Liver (tissue), 9 donors: Measurements from ENCODE around the gene SLC17A9. TPM values are rescaled to one million over a fixed set of nuclear protein-coding genes. Genes with fewer than 3 reads are reported as not detected.

Source experiments
- DNase-seq: peaks from one replicate; pipeline ENCODE4 v3.0.0-alpha.2; 2017; ENCODE audit warnings: low spot score
- H3K27ac ChIP-seq, 2 donors: one replicate each; pipeline ENCODE4 v1.7.0; 2013; ENCODE audit warnings: inconsistent platforms in 2 of 2, low read length in 2 of 2, control low read depth in 1 of 2, low read depth in 1 of 2, mild to moderate bottlenecking in 1 of 2
- H3K27me3 ChIP-seq, 4 donors: one replicate each; pipeline versions ENCODE4 v1.6.1 to v1.7.0; 2013; ENCODE audit warnings: low read length in 3 of 4, inconsistent platforms in 1 of 4, mild to moderate bottlenecking in 1 of 4, moderate library complexity in 1 of 4; ENCODE audit not compliant: control insufficient read depth in 4 of 4, insufficient read depth in 4 of 4
- H3K36me3 ChIP-seq, 4 donors: one replicate each; pipeline versions ENCODE4 v1.6.1 to v1.7.0; 2013; ENCODE audit warnings: low read length in 3 of 4, mild to moderate bottlenecking in 3 of 4, low read depth in 1 of 4, moderate library complexity in 1 of 4; ENCODE audit not compliant: control insufficient read depth in 4 of 4, insufficient read depth in 3 of 4
- H3K4me1 ChIP-seq, 4 donors: one replicate each; pipeline versions ENCODE4 v1.6.1 to v1.7.0; 2013; ENCODE audit warnings: low read length in 3 of 4, mild to moderate bottlenecking in 3 of 4, moderate library complexity in 1 of 4; ENCODE audit not compliant: control insufficient read depth in 4 of 4, insufficient read depth in 4 of 4
- H3K4me3 ChIP-seq, 3 donors: one replicate each; pipeline versions ENCODE4 v1.6.1 to v1.7.0; 2013; ENCODE audit warnings: low read length in 3 of 3, control low read depth in 1 of 3, low read depth in 1 of 3, mild to moderate bottlenecking in 1 of 3
- H3K9ac ChIP-seq, 2 donors: one replicate each; pipeline ENCODE4 v1.7.0; 2013; ENCODE audit warnings: low read length in 2 of 2, mild to moderate bottlenecking in 2 of 2, moderate library complexity in 2 of 2, control low read depth in 1 of 2, low read depth in 1 of 2
- H3K9me3 ChIP-seq, 4 donors: one replicate each; pipeline versions ENCODE4 v1.6.1 to v1.7.0; 2013; ENCODE audit warnings: low read length in 3 of 4; ENCODE audit not compliant: control insufficient read depth in 4 of 4
- EGR1 ChIP-seq, 2 donors: IDR thresholded peaks; 2 replicates each; pipeline ENCODE4 v1.6.1; 2016 to 2018; ENCODE audit warnings: antibody characterized with exemption in 2 of 2, low read depth in 2 of 2
- FOXA1 ChIP-seq: IDR thresholded peaks from 2 replicates; pipeline ENCODE4 v1.6.1; 2016; ENCODE audit warnings: antibody characterized with exemption
- FOXA2 ChIP-seq: IDR thresholded peaks from 2 replicates; pipeline ENCODE4 v1.6.1; 2016; ENCODE audit warnings: antibody characterized with exemption
- GABPA ChIP-seq, 2 donors: IDR thresholded peaks in 1 of 2; conservative IDR thresholded peaks in 1 of 2; 2 replicates each; pipeline ENCODE4 v1.6.1; 2016; ENCODE audit warnings: antibody characterized with exemption in 2 of 2, mild to moderate bottlenecking in 1 of 2, moderate library complexity in 1 of 2
- HNF4A ChIP-seq, 2 donors: conservative IDR thresholded peaks; 2 replicates each; pipeline ENCODE4 v1.6.1; 2016; ENCODE audit warnings: antibody characterized with exemption in 2 of 2, mild to moderate bottlenecking in 2 of 2
- HNF4G ChIP-seq: IDR thresholded peaks from 2 replicates; pipeline ENCODE4 v1.6.1; 2016; ENCODE audit warnings: antibody characterized with exemption
- JUND ChIP-seq, 2 donors: IDR thresholded peaks; 2 replicates each; pipeline ENCODE4 v1.6.1; 2016; ENCODE audit warnings: antibody characterized with exemption in 2 of 2
- NR2F2 ChIP-seq: IDR thresholded peaks from 2 replicates; pipeline ENCODE4 v1.6.1; 2016; ENCODE audit warnings: antibody characterized with exemption
- RAD21 ChIP-seq, 2 donors: IDR thresholded peaks; 2 replicates each; pipeline ENCODE4 v1.6.1; 2016; ENCODE audit warnings: antibody characterized with exemption in 2 of 2, mild to moderate bottlenecking in 2 of 2
- RXRA ChIP-seq, 2 donors: IDR thresholded peaks; 2 replicates each; pipeline ENCODE4 v1.6.1; 2017 to 2018; ENCODE audit warnings: antibody characterized with exemption in 2 of 2, mild to moderate bottlenecking in 1 of 2
- SP1 ChIP-seq: IDR thresholded peaks from 2 replicates; pipeline ENCODE4 v1.6.1; 2018; ENCODE audit warnings: antibody characterized with exemption, mild to moderate bottlenecking
- TAF1 ChIP-seq: conservative IDR thresholded peaks from 2 replicates; pipeline ENCODE4 v1.6.1; 2016; ENCODE audit warnings: antibody characterized with exemption, mild to moderate bottlenecking
- YY1 ChIP-seq: IDR thresholded peaks from 2 replicates; pipeline ENCODE4 v1.6.1; 2016; ENCODE audit warnings: antibody characterized with exemption, mild to moderate bottlenecking
- WGBS: extraction: QIAGEN DNeasy Blood & Tissue Kit; methylation state at CpG from one replicate; pipeline ENCODE4 v1.1.7; 2013; 5-methylcytosine and 5-hydroxymethylcytosine counted together
- polyA plus RNA-seq, 2 donors: library from polyadenylated mRNA; stranded (reverse) in 1 of 2; unstranded in 1 of 2; fragments of 200-250 nt in 1 of 2; fragments of >200 nt in 1 of 2; fragmentation: Nextera tagmentation in 1 of 2; extraction: Ambion mirVana in 1 of 2; gene quantifications; one replicate each; pipeline versions ENCODE4 v1.2.1 to v1.2.3, GENCODE V29; 2013 to 2015
- total RNA-seq, 2 donors: library from RNA; depleted of rRNA; stranded (reverse); fragments of >200 nt; gene quantifications; one replicate each; pipeline ENCODE4 v1.2.3, GENCODE V29; 2014
- TF ChIP-seq, protein P1 (sequence below): IDR thresholded peaks from 2 replicates; pipeline ENCODE4 v1.6.1; 2016; ENCODE audit warnings: antibody characterized with exemption
- TF ChIP-seq, protein P2 (sequence below): IDR thresholded peaks from 2 replicates; pipeline ENCODE4 v1.6.1; 2016; ENCODE audit warnings: antibody characterized with exemption
- TF ChIP-seq, protein P3 (sequence below): IDR thresholded peaks from 2 replicates; pipeline ENCODE4 v1.6.1; 2016; ENCODE audit warnings: antibody characterized with exemption
- TF ChIP-seq, protein P4 (sequence below): fragments of 150-350 bp; IDR thresholded peaks from 2 replicates; pipeline ENCODE4 v1.5.1; 2017; ENCODE audit warnings: improper control_type of control experiment, low read depth, low read length; ENCODE audit not compliant: missing input control
- TF ChIP-seq, protein P5 (sequence below): IDR thresholded peaks from 2 replicates; pipeline ENCODE4 v1.6.1; 2016; ENCODE audit warnings: antibody characterized with exemption, mild to moderate bottlenecking
- donor health status: healthy.
- donor health status: healthy.
- donor health status: healthy.
- donor health status: healthy.
- donor health status: healthy.

The SLC17A9 gene
- total and polyA plus RNA-seq, 4 donors: 16.0 to 138 (median 64.6) TPM

DNA sequence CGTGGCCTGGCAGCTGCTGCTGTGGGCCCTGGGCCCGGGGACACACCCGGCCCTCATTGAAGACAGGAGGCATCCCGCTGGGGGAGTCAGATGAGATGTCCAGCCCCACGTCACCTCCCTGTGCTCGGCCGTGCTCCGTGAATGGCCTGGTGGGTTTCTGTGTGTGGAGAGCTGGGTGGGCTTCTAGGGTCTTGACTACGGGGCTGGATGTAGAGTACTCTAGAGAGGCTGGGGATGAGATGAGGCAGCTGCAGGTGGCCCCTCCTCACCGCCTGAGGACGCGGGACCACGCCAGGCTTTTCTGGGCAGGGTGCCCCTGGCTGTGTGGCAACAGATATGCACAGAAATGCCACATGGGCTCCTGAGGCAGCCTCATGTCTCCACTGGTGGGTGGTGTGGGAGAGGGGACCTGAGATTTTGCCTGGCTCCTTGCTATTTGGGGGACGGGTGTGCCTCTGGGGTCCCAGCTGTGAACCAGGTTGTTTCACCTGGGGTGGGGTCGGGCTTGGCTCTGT, 62.7 kb downstream of the SLC17A9 start:
- WGBS: 55% methylated on average over 15 of the region's 15 CpGs
- peaks cover 0 to 4% (median 0%) of the 10 kb centered on the region in 4 donors for H3K4me1 ChIP-seq
- no peak overlapping the region for H3K4me3 ChIP-seq
- no peak overlapping the region for H3K27ac ChIP-seq
- H3K27me3 ChIP-seq: peaks cover 3 to 13% (median 5%) of the 10 kb centered on the region in 4 donors
- TF ChIP-seq, protein P1, sequence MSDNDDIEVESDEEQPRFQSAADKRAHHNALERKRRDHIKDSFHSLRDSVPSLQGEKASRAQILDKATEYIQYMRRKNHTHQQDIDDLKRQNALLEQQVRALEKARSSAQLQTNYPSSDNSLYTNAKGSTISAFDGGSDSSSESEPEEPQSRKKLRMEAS: no peak
- no peak for TF ChIP-seq JUND (IDR thresholded peaks at IDR 0.05)
- TF ChIP-seq EGR1 (IDR thresholded peaks at IDR 0.05; ENCODE audit: low read depth in 2 of 2): no peak
- TF ChIP-seq HNF4G: no peak
- TF ChIP-seq GABPA (IDR thresholded peaks at IDR 0.05 in 1 of 2, conservative IDR thresholded peaks at IDR 0.05 in 1 of 2): no peak
- TF ChIP-seq, protein P2, sequence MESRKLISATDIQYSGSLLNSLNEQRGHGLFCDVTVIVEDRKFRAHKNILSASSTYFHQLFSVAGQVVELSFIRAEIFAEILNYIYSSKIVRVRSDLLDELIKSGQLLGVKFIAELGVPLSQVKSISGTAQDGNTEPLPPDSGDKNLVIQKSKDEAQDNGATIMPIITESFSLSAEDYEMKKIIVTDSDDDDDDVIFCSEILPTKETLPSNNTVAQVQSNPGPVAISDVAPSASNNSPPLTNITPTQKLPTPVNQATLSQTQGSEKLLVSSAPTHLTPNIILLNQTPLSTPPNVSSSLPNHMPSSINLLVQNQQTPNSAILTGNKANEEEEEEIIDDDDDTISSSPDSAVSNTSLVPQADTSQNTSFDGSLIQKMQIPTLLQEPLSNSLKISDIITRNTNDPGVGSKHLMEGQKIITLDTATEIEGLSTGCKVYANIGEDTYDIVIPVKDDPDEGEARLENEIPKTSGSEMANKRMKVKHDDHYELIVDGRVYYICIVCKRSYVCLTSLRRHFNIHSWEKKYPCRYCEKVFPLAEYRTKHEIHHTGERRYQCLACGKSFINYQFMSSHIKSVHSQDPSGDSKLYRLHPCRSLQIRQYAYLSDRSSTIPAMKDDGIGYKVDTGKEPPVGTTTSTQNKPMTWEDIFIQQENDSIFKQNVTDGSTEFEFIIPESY: no peak
- TF ChIP-seq RAD21 (IDR thresholded peaks at IDR 0.05): no peak
- TF ChIP-seq, protein P3, sequence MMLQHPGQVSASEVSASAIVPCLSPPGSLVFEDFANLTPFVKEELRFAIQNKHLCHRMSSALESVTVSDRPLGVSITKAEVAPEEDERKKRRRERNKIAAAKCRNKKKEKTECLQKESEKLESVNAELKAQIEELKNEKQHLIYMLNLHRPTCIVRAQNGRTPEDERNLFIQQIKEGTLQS: no peak
- TF ChIP-seq TAF1: no peak
- no peak for TF ChIP-seq FOXA1
- TF ChIP-seq, protein P4, sequence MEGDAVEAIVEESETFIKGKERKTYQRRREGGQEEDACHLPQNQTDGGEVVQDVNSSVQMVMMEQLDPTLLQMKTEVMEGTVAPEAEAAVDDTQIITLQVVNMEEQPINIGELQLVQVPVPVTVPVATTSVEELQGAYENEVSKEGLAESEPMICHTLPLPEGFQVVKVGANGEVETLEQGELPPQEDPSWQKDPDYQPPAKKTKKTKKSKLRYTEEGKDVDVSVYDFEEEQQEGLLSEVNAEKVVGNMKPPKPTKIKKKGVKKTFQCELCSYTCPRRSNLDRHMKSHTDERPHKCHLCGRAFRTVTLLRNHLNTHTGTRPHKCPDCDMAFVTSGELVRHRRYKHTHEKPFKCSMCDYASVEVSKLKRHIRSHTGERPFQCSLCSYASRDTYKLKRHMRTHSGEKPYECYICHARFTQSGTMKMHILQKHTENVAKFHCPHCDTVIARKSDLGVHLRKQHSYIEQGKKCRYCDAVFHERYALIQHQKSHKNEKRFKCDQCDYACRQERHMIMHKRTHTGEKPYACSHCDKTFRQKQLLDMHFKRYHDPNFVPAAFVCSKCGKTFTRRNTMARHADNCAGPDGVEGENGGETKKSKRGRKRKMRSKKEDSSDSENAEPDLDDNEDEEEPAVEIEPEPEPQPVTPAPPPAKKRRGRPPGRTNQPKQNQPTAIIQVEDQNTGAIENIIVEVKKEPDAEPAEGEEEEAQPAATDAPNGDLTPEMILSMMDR: no peak
- no peak for TF ChIP-seq FOXA2
- TF ChIP-seq HNF4A (conservative IDR thresholded peaks at IDR 0.05): no peak
- no peak for TF ChIP-seq RXRA (IDR thresholded peaks at IDR 0.05)
- no peak for TF ChIP-seq SP1
- TF ChIP-seq NR2F2: no peak
- TF ChIP-seq, protein P5, sequence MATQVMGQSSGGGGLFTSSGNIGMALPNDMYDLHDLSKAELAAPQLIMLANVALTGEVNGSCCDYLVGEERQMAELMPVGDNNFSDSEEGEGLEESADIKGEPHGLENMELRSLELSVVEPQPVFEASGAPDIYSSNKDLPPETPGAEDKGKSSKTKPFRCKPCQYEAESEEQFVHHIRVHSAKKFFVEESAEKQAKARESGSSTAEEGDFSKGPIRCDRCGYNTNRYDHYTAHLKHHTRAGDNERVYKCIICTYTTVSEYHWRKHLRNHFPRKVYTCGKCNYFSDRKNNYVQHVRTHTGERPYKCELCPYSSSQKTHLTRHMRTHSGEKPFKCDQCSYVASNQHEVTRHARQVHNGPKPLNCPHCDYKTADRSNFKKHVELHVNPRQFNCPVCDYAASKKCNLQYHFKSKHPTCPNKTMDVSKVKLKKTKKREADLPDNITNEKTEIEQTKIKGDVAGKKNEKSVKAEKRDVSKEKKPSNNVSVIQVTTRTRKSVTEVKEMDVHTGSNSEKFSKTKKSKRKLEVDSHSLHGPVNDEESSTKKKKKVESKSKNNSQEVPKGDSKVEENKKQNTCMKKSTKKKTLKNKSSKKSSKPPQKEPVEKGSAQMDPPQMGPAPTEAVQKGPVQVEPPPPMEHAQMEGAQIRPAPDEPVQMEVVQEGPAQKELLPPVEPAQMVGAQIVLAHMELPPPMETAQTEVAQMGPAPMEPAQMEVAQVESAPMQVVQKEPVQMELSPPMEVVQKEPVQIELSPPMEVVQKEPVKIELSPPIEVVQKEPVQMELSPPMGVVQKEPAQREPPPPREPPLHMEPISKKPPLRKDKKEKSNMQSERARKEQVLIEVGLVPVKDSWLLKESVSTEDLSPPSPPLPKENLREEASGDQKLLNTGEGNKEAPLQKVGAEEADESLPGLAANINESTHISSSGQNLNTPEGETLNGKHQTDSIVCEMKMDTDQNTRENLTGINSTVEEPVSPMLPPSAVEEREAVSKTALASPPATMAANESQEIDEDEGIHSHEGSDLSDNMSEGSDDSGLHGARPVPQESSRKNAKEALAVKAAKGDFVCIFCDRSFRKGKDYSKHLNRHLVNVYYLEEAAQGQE: no peak
- TF ChIP-seq YY1: no peak
- no peak overlapping the region for H3K9ac ChIP-seq
- no peaks in the 10 kb centered on the region for H3K9me3 ChIP-seq
- H3K36me3 ChIP-seq: no peaks in the 10 kb centered on the region
- no peak for DNase-seq
